IPS-NIHi7 (cell line): ENCODE results near the gene TEDC2.
"Not testable (repeated sequence)": the region's sequence is repeated elsewhere in the genome, so short reads cannot be mapped to it uniquely, and the experiment has no call there.

Source experiments
- DNase-seq: peaks from one replicate; pipeline ENCODE4 v3.0.0; 2012; ENCODE audit warnings: mixed read lengths; ENCODE audit errors: extremely low spot score

The TEDC2 gene

GRCh38 chr16:2459647-2460390 lies at the start of gene TEDC2:
Gene TEDC2, plus strand, starts transcription at chr16:2460109. Its CDS starts 36 bp downstream, at chr16:2460145.
- peak; percentile 100 for DNase-seq

GRCh38 chr16:2415085-2415484 lies 44.8 kb upstream of the TEDC2 start:
- DNase-seq, result no peak

GRCh38 chr16:2420035-2420434 lies 39.9 kb upstream of the TEDC2 start:
- DNase-seq, result no peak

- DNase-seq, result no peak
Observed at GRCh38 chr16:2422123-2422867, 37.6 kb upstream of the TEDC2 start.

GRCh38 chr16:2424061-2425007 lies 35.6 kb upstream of the TEDC2 start:
- no peak for DNase-seq

- DNase-seq, result no peak
Observed at GRCh38 chr16:2425008-2425518, 34.8 kb upstream of the TEDC2 start.

- no peak for DNase-seq
Observed at GRCh38 chr16:2425825-2426430, 34.0 kb upstream of the TEDC2 start.

GRCh38 chr16:2426941-2427361 lies 33.0 kb upstream of the TEDC2 start:
- no peak for DNase-seq

- no peak for DNase-seq
Observed at GRCh38 chr16:2427526-2427925, 32.4 kb upstream of the TEDC2 start.

- peak; percentile 58 for DNase-seq
Observed at GRCh38 chr16:2428051-2428783, 31.7 kb upstream of the TEDC2 start.

- no peak for DNase-seq
Observed at GRCh38 chr16:2428784-2429033, 31.2 kb upstream of the TEDC2 start.

- DNase-seq, result peak; percentile 99
Observed at GRCh38 chr16:2429034-2429770, 30.7 kb upstream of the TEDC2 start, which contains the start of gene CCNF. Gene CCNF, plus strand, starts transcription at chr16:2429447. Its CDS starts 35 bp downstream, at chr16:2429482.

- DNase-seq, result no peak
Observed at GRCh38 chr16:2429771-2430663, 29.9 kb upstream of the TEDC2 start.

GRCh38 chr16:2432286-2432685 lies 27.6 kb upstream of the TEDC2 start:
- no peak for DNase-seq

- DNase-seq, result no peak
Observed at GRCh38 chr16:2432801-2433505, 27.0 kb upstream of the TEDC2 start.

- DNase-seq, result not testable (repeated sequence)
Observed at GRCh38 chr16:2435236-2435635, 24.7 kb upstream of the TEDC2 start.

- no peak for DNase-seq
Observed at GRCh38 chr16:2436110-2436509, 23.8 kb upstream of the TEDC2 start.

GRCh38 chr16:2437032-2437790 lies 22.7 kb upstream of the TEDC2 start:
- no peak for DNase-seq
